DMS153 treated with DMSO at 0.1 percent for 48 hours (cell line): ENCODE results near the gene CELF2.

Experiments used
- DNase-seq: peaks from one replicate; lab custom pipeline; 2025; ENCODE audit not compliant: unreplicated experiment; lab: John Stamatoyannopoulos, UW

The CELF2 gene

GRCh38 chr10:11262494-11263345, 245.0 kb downstream of the CELF2 start:
- DNase-seq = no peak

GRCh38 chr10:11263767-11264166, 246.1 kb downstream of the CELF2 start:
- no peak for DNase-seq

- no peak for DNase-seq
These were observed 246.8 kb downstream of the CELF2 start for GRCh38 chr10:11264296-11265048.

GRCh38 chr10:11265484-11265883, 247.8 kb downstream of the CELF2 start:
- DNase-seq = no peak

- no peak for DNase-seq
These were observed 248.8 kb downstream of the CELF2 start for GRCh38 chr10:11266426-11266825.

GRCh38 chr10:11270135-11270857, 252.6 kb downstream of the CELF2 start:
- no peak for DNase-seq

GRCh38 chr10:11270858-11271179, 253.1 kb downstream of the CELF2 start:
- no peak for DNase-seq

- DNase-seq = no peak
These were observed 255.3 kb downstream of the CELF2 start for GRCh38 chr10:11272915-11273389.

- DNase-seq = no peak
These were observed 256.8 kb downstream of the CELF2 start for GRCh38 chr10:11274452-11274851.

- no peak for DNase-seq
These were observed 258.0 kb downstream of the CELF2 start for GRCh38 chr10:11275651-11276050.

- DNase-seq = no peak
These were observed 258.8 kb downstream of the CELF2 start for GRCh38 chr10:11276449-11276990.

GRCh38 chr10:11279314-11279713, 261.6 kb downstream of the CELF2 start:
- DNase-seq = no peak

GRCh38 chr10:11280187-11280932, 262.7 kb downstream of the CELF2 start:
- DNase-seq = no peak

- DNase-seq = no peak
These were observed 264.5 kb downstream of the CELF2 start for GRCh38 chr10:11282156-11282555.

- no peak for DNase-seq
These were observed 265.0 kb downstream of the CELF2 start for GRCh38 chr10:11282661-11283060.

GRCh38 chr10:11284291-11285085, 266.8 kb downstream of the CELF2 start:
- no peak for DNase-seq

- no peak for DNase-seq
These were observed 267.5 kb downstream of the CELF2 start for GRCh38 chr10:11285171-11285570.

GRCh38 chr10:11286261-11286852, 268.7 kb downstream of the CELF2 start:
- DNase-seq = no peak

GRCh38 chr10:11288302-11288701, 270.6 kb downstream of the CELF2 start:
- DNase-seq = no peak
